Endodermal cell (in vitro differentiated cells): ENCODE results near the gene POLR3E. TPM values are rescaled to one million over a fixed set of nuclear protein-coding genes. Genes with fewer than 3 reads are reported as not detected.
"Not testable (repeated sequence)": the region's sequence is repeated elsewhere in the genome, so short reads cannot be mapped to it uniquely, and the experiment has no call there.

ENCODE experiments used
- DNase-seq: peaks from one replicate; pipeline ENCODE4 v3.0.0-alpha.2; 2017
- H3K27ac ChIP-seq: 2 replicates; pipeline ENCODE4 v1.5.1; 2013; ENCODE audit warnings: mild to moderate bottlenecking, low read depth, low read length, moderate library complexity
- H3K27me3 ChIP-seq: 2 replicates; pipeline ENCODE4 v1.6.1; 2013; ENCODE audit warnings: mild to moderate bottlenecking, low read length, moderate library complexity; ENCODE audit not compliant: insufficient read depth, control insufficient read depth, poor library complexity, severe bottlenecking
- H3K36me3 ChIP-seq: 2 replicates; pipeline ENCODE4 v1.7.0; 2013; ENCODE audit warnings: mild to moderate bottlenecking, low read length, moderate library complexity; ENCODE audit not compliant: control insufficient read depth, insufficient read depth
- H3K4me1 ChIP-seq: one replicate; pipeline ENCODE4 v1.7.0; 2013; ENCODE audit warnings: low read length; ENCODE audit not compliant: control insufficient read depth, insufficient read depth
- H3K4me3 ChIP-seq: 2 replicates; pipeline ENCODE4 v1.5.1; 2013; ENCODE audit warnings: mild to moderate bottlenecking, low read length, moderate library complexity
- H3K9ac ChIP-seq: 2 replicates; pipeline ENCODE4 v1.6.1; 2013; ENCODE audit warnings: mild to moderate bottlenecking, low read length, moderate library complexity; ENCODE audit not compliant: poor library complexity, severe bottlenecking; ENCODE audit errors: extremely low read depth
- H3K9me3 ChIP-seq: 2 replicates; pipeline ENCODE4 v1.6.1; 2013; ENCODE audit warnings: mild to moderate bottlenecking, low read length, moderate library complexity; ENCODE audit not compliant: control insufficient read depth
- H3K27ac Mint-ChIP-seq: 2 replicates; pipeline ENCODE4 v1.8.0; 2020; ENCODE audit warnings: mixed read lengths
- H3K27me3 Mint-ChIP-seq: 2 replicates; pipeline ENCODE4 v1.8.0; 2021; ENCODE audit warnings: mild to moderate bottlenecking, mixed read lengths; ENCODE audit not compliant: insufficient read depth
- H3K36me3 Mint-ChIP-seq: 2 replicates; pipeline ENCODE4 v1.8.0; 2020; ENCODE audit warnings: low read depth, mixed read lengths
- H3K4me1 Mint-ChIP-seq: 2 replicates; pipeline ENCODE4 v1.8.0; 2020; ENCODE audit warnings: mixed read lengths
- H3K4me3 Mint-ChIP-seq: 2 replicates; pipeline ENCODE4 v1.8.0; 2020; ENCODE audit warnings: mild to moderate bottlenecking, moderate library complexity, mixed read lengths
- H3K9me3 Mint-ChIP-seq: 2 replicates; pipeline ENCODE4 v1.8.0; 2020; ENCODE audit warnings: mild to moderate bottlenecking, mixed read lengths
- WGBS, 2 experiments: methylation state at CpG; one replicate each; pipeline versions ENCODE4 v1.1.5 to v1.1.7; 2013; ENCODE audit warnings: missing lambda C conversion rate in 2 of 2, mixed read lengths in 1 of 2; ENCODE audit not compliant: insufficient coverage in 1 of 2, insufficient read length in 1 of 2; 5-methylcytosine and 5-hydroxymethylcytosine counted together
- total RNA-seq, 2 donors: library from RNA; stranded (reverse); fragmentation: NEBNext Ultra II Directional in 1 of 2; extraction: Animal tissue kit (Norgen Biotek cat#: 25700) in 1 of 2; gene quantifications; 2 replicates in 1 of 2; 3 replicates in 1 of 2; pipeline ENCODE4 v1.2.1, GENCODE V29; 2021
- TF ChIP-seq, protein P1 (sequence below): fragments of 200-600 bp; sonication (generic); conservative IDR thresholded peaks from 2 replicates; pipeline ENCODE4 v1.5.0; 2021; ENCODE audit warnings: antibody characterized with exemption, mild to moderate bottlenecking

The POLR3E gene
- total RNA-seq, 2 donors from 2014 or later, result 73.1 to 73.6 TPM

DNA sequence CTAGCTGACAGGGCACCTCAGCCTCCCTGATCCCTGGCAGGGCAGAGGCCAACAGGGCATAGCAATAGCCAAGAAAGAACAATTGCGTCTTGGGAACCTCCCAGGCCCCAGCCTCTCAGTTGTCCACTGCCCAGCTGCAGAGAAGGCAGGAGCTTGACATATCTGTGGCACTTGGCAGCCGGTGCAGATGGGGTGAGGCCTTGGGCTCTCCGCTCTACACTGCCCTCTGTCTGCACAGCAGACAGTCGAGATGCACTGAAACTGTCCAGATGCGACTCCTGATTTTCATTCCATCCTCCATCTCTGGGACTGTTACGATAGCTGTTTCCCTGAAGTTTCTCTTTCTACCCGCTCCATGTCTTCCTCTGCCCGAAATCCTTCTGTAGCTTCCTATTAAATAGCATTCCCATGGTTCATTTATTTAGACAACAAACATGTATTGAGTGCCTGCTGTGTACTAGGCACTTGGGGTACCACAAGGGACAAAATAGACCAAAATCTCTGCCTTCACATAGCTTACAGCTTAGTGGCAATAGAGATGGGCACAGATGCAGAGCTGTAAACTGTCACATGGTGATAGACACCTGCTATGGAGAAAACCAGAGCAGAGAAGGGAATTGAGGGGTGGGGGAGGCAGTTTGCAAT, 3.3 kb downstream of the POLR3E start:
- H3K4me3 Mint-ChIP-seq, result no peak overlapping the region
- 78% methylated on average over 5 to 8 of the region's 8 CpGs for WGBS, 2 experiments
- Histone ChIP-seq H3K4me1 (no peaks in the 10 kb centered on the region), H3K9me3 (no peaks in the 10 kb centered on the region), H3K4me3 (no peak overlapping the region), H3K27ac (no peak overlapping the region), H3K27me3 (no peaks in the 10 kb centered on the region), H3K36me3 (peaks cover 25% of the 10 kb centered on the region), H3K9ac (no peak overlapping the region)
- no peaks in the 10 kb centered on the region for H3K27me3 Mint-ChIP-seq
- H3K27ac Mint-ChIP-seq, result no peak overlapping the region
- TF ChIP-seq, protein P1, sequence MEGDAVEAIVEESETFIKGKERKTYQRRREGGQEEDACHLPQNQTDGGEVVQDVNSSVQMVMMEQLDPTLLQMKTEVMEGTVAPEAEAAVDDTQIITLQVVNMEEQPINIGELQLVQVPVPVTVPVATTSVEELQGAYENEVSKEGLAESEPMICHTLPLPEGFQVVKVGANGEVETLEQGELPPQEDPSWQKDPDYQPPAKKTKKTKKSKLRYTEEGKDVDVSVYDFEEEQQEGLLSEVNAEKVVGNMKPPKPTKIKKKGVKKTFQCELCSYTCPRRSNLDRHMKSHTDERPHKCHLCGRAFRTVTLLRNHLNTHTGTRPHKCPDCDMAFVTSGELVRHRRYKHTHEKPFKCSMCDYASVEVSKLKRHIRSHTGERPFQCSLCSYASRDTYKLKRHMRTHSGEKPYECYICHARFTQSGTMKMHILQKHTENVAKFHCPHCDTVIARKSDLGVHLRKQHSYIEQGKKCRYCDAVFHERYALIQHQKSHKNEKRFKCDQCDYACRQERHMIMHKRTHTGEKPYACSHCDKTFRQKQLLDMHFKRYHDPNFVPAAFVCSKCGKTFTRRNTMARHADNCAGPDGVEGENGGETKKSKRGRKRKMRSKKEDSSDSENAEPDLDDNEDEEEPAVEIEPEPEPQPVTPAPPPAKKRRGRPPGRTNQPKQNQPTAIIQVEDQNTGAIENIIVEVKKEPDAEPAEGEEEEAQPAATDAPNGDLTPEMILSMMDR, result peak; percentile 77
- peaks cover 11% of the 10 kb centered on the region for H3K4me1 Mint-ChIP-seq
- H3K9me3 Mint-ChIP-seq, result no peaks in the 10 kb centered on the region
- H3K36me3 Mint-ChIP-seq, result peaks cover 37% of the 10 kb centered on the region
- DNase-seq, result peak; percentile 80

DNA sequence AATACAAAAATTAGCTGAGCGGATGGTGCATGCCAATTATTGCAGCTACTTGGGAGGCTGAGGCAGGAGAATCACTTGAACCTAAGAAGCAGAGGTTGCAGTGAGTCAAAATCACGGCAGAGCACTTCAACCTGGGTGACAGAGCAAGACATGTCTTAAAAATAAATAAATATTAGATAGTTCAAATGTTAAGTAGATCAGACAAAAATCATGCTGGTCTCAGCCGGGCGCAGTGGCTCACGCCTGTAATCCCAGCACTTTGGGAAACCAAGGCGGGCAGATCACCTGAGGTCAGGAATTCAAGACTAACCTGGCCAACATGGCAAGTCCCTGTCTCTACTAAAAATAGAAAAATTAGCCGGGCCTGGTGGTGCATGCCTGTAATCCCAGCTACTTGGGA, 4.2 kb downstream of the POLR3E start:
- H3K4me1 ChIP-seq, H3K27me3 Mint-ChIP-seq, H3K27ac ChIP-seq, H3K4me3 Mint-ChIP-seq, H3K9me3 Mint-ChIP-seq, H3K27me3 ChIP-seq, H3K27ac Mint-ChIP-seq, DNase-seq, H3K9me3 ChIP-seq, H3K9ac ChIP-seq, H3K4me1 Mint-ChIP-seq, H3K4me3 ChIP-seq: not testable (repeated sequence)
- peaks cover 30% of the 10 kb centered on the region for H3K36me3 ChIP-seq
- H3K36me3 Mint-ChIP-seq, result peaks cover 38% of the 10 kb centered on the region
- WGBS, 2 experiments, result 90 to 95% methylated on average over 6 to 7 of the region's 7 CpGs

DNA sequence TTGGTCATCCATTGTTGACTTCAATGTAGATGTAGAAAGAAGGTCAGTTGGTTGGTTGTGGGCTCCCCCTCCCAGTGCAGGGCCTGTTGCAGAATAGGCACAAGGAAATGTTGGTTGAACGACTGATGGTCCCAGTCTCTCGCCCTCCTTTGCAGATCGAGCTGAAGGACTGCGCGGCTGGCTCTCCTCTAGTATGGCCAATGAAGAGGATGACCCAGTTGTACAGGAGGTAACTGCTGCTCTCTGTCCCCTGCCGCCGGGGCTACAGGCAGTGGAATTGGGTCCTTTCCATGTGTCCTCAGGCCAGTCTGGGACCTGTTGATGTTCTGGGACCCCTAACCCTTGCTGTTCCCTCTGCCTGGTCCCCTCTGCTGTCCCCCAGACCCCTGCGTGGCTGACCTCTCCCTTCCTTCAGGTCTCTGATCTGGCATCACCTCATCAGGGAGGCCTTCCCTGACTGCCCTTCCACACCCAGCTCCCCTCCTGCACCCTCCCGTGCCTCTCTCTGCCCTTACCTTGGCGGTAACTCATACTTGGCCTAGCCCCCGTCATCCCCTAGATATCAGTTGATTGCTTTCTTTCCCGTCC, 5.7 kb downstream of the POLR3E start:
- no peaks in the 10 kb centered on the region for H3K9me3 Mint-ChIP-seq
- Histone ChIP-seq H3K9me3 (no peaks in the 10 kb centered on the region), H3K27ac (no peak overlapping the region), H3K4me1 (no peaks in the 10 kb centered on the region), H3K9ac (no peak overlapping the region), H3K4me3 (no peak overlapping the region), H3K36me3 (peaks cover 36% of the 10 kb centered on the region), H3K27me3 (no peaks in the 10 kb centered on the region)
- peak; percentile 36 for DNase-seq
- no peak overlapping the region for H3K4me3 Mint-ChIP-seq
- peak overlapping the region; percentile 24 for H3K27ac Mint-ChIP-seq
- TF ChIP-seq, protein P1, result no peak
- H3K4me1 Mint-ChIP-seq, result peaks cover 8% of the 10 kb centered on the region
- WGBS, 2 experiments, result 93 to 100% methylated on average over 7 to 12 of the region's 12 CpGs
- no peaks in the 10 kb centered on the region for H3K27me3 Mint-ChIP-seq
- peaks cover 49% of the 10 kb centered on the region for H3K36me3 Mint-ChIP-seq
